Liver (tissue), 10 donors: ENCODE measurements around the gene CCDC126. TPM values are rescaled to one million over a fixed set of nuclear protein-coding genes. Genes with fewer than 3 reads are reported as not detected.

Experiments used
- DNase-seq: peaks from one replicate; pipeline ENCODE4 v3.0.0-alpha.2; 2017; ENCODE audit warnings: low spot score
- H3K27ac ChIP-seq, 2 donors: one replicate each; pipeline ENCODE4 v1.7.0; 2013; ENCODE audit warnings: inconsistent platforms in 2 of 2, low read length in 2 of 2, control low read depth in 1 of 2, low read depth in 1 of 2, mild to moderate bottlenecking in 1 of 2
- H3K27me3 ChIP-seq, 4 donors: one replicate each; pipeline versions ENCODE4 v1.6.1 to v1.7.0; 2013; ENCODE audit warnings: low read length in 3 of 4, inconsistent platforms in 1 of 4, mild to moderate bottlenecking in 1 of 4, moderate library complexity in 1 of 4; ENCODE audit not compliant: control insufficient read depth in 4 of 4, insufficient read depth in 4 of 4
- H3K36me3 ChIP-seq, 4 donors: one replicate each; pipeline versions ENCODE4 v1.6.1 to v1.7.0; 2013; ENCODE audit warnings: low read length in 3 of 4, mild to moderate bottlenecking in 3 of 4, low read depth in 1 of 4, moderate library complexity in 1 of 4; ENCODE audit not compliant: control insufficient read depth in 4 of 4, insufficient read depth in 3 of 4
- H3K4me1 ChIP-seq, 4 donors: one replicate each; pipeline versions ENCODE4 v1.6.1 to v1.7.0; 2013; ENCODE audit warnings: low read length in 3 of 4, mild to moderate bottlenecking in 3 of 4, moderate library complexity in 1 of 4; ENCODE audit not compliant: control insufficient read depth in 4 of 4, insufficient read depth in 4 of 4
- H3K4me3 ChIP-seq, 3 donors: one replicate each; pipeline versions ENCODE4 v1.6.1 to v1.7.0; 2013; ENCODE audit warnings: low read length in 3 of 3, control low read depth in 1 of 3, low read depth in 1 of 3, mild to moderate bottlenecking in 1 of 3
- H3K9ac ChIP-seq, 2 donors: one replicate each; pipeline ENCODE4 v1.7.0; 2013; ENCODE audit warnings: low read length in 2 of 2, mild to moderate bottlenecking in 2 of 2, moderate library complexity in 2 of 2, control low read depth in 1 of 2, low read depth in 1 of 2
- H3K9me3 ChIP-seq, 4 donors: one replicate each; pipeline versions ENCODE4 v1.6.1 to v1.7.0; 2013; ENCODE audit warnings: low read length in 3 of 4; ENCODE audit not compliant: control insufficient read depth in 4 of 4
- EGR1 ChIP-seq, 2 donors: IDR thresholded peaks; 2 replicates each; pipeline ENCODE4 v1.6.1; 2016 to 2018; ENCODE audit warnings: antibody characterized with exemption in 2 of 2, low read depth in 2 of 2
- FOXA1 ChIP-seq: IDR thresholded peaks from 2 replicates; pipeline ENCODE4 v1.6.1; 2016; ENCODE audit warnings: antibody characterized with exemption
- FOXA2 ChIP-seq: IDR thresholded peaks from 2 replicates; pipeline ENCODE4 v1.6.1; 2016; ENCODE audit warnings: antibody characterized with exemption
- HNF4A ChIP-seq, 2 donors: conservative IDR thresholded peaks; 2 replicates each; pipeline ENCODE4 v1.6.1; 2016; ENCODE audit warnings: antibody characterized with exemption in 2 of 2, mild to moderate bottlenecking in 2 of 2
- JUND ChIP-seq, 2 donors: IDR thresholded peaks; 2 replicates each; pipeline ENCODE4 v1.6.1; 2016; ENCODE audit warnings: antibody characterized with exemption in 2 of 2
- RAD21 ChIP-seq, 2 donors: IDR thresholded peaks; 2 replicates each; pipeline ENCODE4 v1.6.1; 2016; ENCODE audit warnings: antibody characterized with exemption in 2 of 2, mild to moderate bottlenecking in 2 of 2
- REST ChIP-seq: IDR thresholded peaks from 2 replicates; pipeline ENCODE4 v1.6.1; 2016; ENCODE audit warnings: antibody characterized with exemption, mild to moderate bottlenecking
- RXRA ChIP-seq, 2 donors: IDR thresholded peaks; 2 replicates each; pipeline ENCODE4 v1.6.1; 2017 to 2018; ENCODE audit warnings: antibody characterized with exemption in 2 of 2, mild to moderate bottlenecking in 1 of 2
- SP1 ChIP-seq: IDR thresholded peaks from 2 replicates; pipeline ENCODE4 v1.6.1; 2018; ENCODE audit warnings: antibody characterized with exemption, mild to moderate bottlenecking
- TAF1 ChIP-seq: conservative IDR thresholded peaks from 2 replicates; pipeline ENCODE4 v1.6.1; 2016; ENCODE audit warnings: antibody characterized with exemption, mild to moderate bottlenecking
- ZBTB33 ChIP-seq: IDR thresholded peaks from 2 replicates; pipeline ENCODE4 v1.6.1; 2016; ENCODE audit warnings: antibody characterized with exemption
- polyA plus RNA-seq, 2 donors: library from polyadenylated mRNA; stranded (reverse) in 1 of 2; unstranded in 1 of 2; fragments of 200-250 nt in 1 of 2; fragments of >200 nt in 1 of 2; fragmentation: Nextera tagmentation in 1 of 2; extraction: Ambion mirVana in 1 of 2; gene quantifications; one replicate each; pipeline versions ENCODE4 v1.2.1 to v1.2.3, GENCODE V29; 2013 to 2015
- small RNA-seq: library from RNA; depleted of rRNA; stranded (forward); fragments of <200 nt; gene quantifications from one replicate; pipeline ENCODE3, GENCODE V24; 2014
- total RNA-seq, 2 donors: library from RNA; depleted of rRNA; stranded (reverse); fragments of >200 nt; gene quantifications; one replicate each; pipeline ENCODE4 v1.2.3, GENCODE V29; 2014
- donor health status: healthy.
- donor health status: healthy.
- donor health status: healthy.
- donor health status: healthy.
- donor health status: healthy.

The CCDC126 gene
- total and polyA plus RNA-seq, 4 donors = 4.8 to 11.3 (median 7.8) TPM

GRCh38 chr7:23693224-23693623 is 96.0 kb downstream of the CCDC126 start:
- no peaks in the 10 kb centered on the region for H3K9me3 ChIP-seq
- H3K27ac ChIP-seq = no peak overlapping the region
- H3K4me1 ChIP-seq = peaks cover 0 to 3% (median 0%) of the 10 kb centered on the region in 4 donors
- no peak overlapping the region for H3K9ac ChIP-seq
- no peaks in the 10 kb centered on the region for H3K27me3 ChIP-seq
- TF ChIP-seq FOXA1 = no peak
- TF ChIP-seq HNF4A (conservative IDR thresholded peaks at IDR 0.05) = no peak
- no peak for TF ChIP-seq TAF1
- TF ChIP-seq RAD21 (IDR thresholded peaks at IDR 0.05) = no peak
- no peak for TF ChIP-seq JUND (IDR thresholded peaks at IDR 0.05)
- TF ChIP-seq ZBTB33 = no peak
- no peak for TF ChIP-seq FOXA2
- no peak for TF ChIP-seq REST
- no peak for TF ChIP-seq SP1
- TF ChIP-seq RXRA (IDR thresholded peaks at IDR 0.05) = no peak
- TF ChIP-seq EGR1 (IDR thresholded peaks at IDR 0.05; ENCODE audit: low read depth in 2 of 2) = no peak
- H3K36me3 ChIP-seq = peaks cover 0 to 26% (median 9%) of the 10 kb centered on the region in 4 donors
- no peak for DNase-seq
- no peak overlapping the region for H3K4me3 ChIP-seq

Small RNA genes within 50 kb of the gene (small RNA-seq; reads per million reads assigned to genes)
- not detected for gene AC006026.2

Other genes starting within 250 kb of the CCDC126 start
- 10 to 100 TPM in 1 of 2 donors, under 1 TPM in 1; 0.17 to 28.4 TPM for gene IGF2BP3, start 126.9 kb upstream of the CCDC126 start, total RNA-seq
- gene IGF2BP3, start 126.9 kb upstream of the CCDC126 start, polyA plus RNA-seq = under 1 TPM in 1 of 2 donors, not detected in 1; 0.23 TPM
- gene TRA2A, start 65.4 kb upstream of the CCDC126 start, total RNA-seq = 10 to 100 TPM; 19.2 to 25.9 TPM
- 10 to 100 TPM; 13.7 to 24.3 TPM for gene TRA2A, start 65.4 kb upstream of the CCDC126 start, polyA plus RNA-seq
- 10 to 100 TPM in 1 of 2 donors, 1 to 10 TPM in 1; 2.8 to 12.0 TPM for gene FAM221A, start 82.8 kb downstream of the CCDC126 start, total RNA-seq
- gene FAM221A, start 82.8 kb downstream of the CCDC126 start, polyA plus RNA-seq = 1 to 10 TPM; 4.1 to 6.7 TPM
- gene STK31, start 112.8 kb downstream of the CCDC126 start, total RNA-seq = under 1 TPM; 0.05 to 0.59 TPM
- gene STK31, start 112.8 kb downstream of the CCDC126 start, polyA plus RNA-seq = under 1 TPM; 0.03 to 0.31 TPM